ENCODE results near the gene MLC1. TPM values are rescaled to one million over a fixed set of nuclear protein-coding genes. Genes with fewer than 3 reads are reported as not detected.

Gene MLC1
- total RNA-seq, 1 donor from 2014 or later = 1.2 TPM

DNA sequence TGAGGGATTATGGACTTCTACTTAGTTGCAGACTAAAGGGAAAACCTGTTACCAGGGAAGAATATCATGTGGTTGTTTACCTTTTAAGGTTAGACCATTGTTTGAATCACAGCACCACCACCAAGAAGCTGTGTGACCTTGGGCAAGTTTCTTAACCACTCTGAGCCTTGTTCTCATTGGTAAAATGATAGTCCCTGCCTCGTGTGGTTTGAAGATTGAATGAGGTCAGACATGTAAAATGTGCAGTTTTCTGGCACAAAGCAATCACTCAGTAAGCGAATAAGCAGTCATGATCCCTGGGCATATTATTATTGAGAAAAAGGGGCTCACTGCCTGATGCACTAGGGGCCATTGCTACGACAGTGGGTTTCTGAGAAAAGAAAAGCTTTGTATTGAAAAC is 32.9 kb upstream of the MLC1 start:
- Mint-ChIP-seq H3K4me1 (ENCODE audit: unreplicated experiment) (peaks cover 22% of the 10 kb centered on the region), H3K27ac (ENCODE audit: unreplicated experiment) (no peak overlapping the region)
- no peak for TF ChIP-seq CTCF (IDR thresholded peaks at IDR 0.05; ENCODE audit: unreplicated experiment)

GRCh38 chr22:50117168-50117762 is 32.0 kb upstream of the MLC1 start:
- H3K4me1 Mint-ChIP-seq (ENCODE audit: unreplicated experiment) = peaks cover 29% of the 10 kb centered on the region
- H3K36me3 Mint-ChIP-seq (ENCODE audit: low read depth, unreplicated experiment) = no peaks in the 10 kb centered on the region
- no peak overlapping the region for H3K27ac Mint-ChIP-seq (ENCODE audit: unreplicated experiment)
- H3K27me3 Mint-ChIP-seq (ENCODE audit: unreplicated experiment) = no peaks in the 10 kb centered on the region
- TF ChIP-seq CTCF (IDR thresholded peaks at IDR 0.05; ENCODE audit: unreplicated experiment) = no peak
- DNase-seq (ENCODE audit: low spot score) = no peak
- H3K4me3 Mint-ChIP-seq (ENCODE audit: unreplicated experiment) = no peak overlapping the region
- H3K9me3 Mint-ChIP-seq (ENCODE audit: unreplicated experiment) = no peaks in the 10 kb centered on the region

More for the DNA sequence above, 32.9 kb upstream of the MLC1 start:
- Mint-ChIP-seq H3K4me3 (ENCODE audit: unreplicated experiment) (no peak overlapping the region), H3K9me3 (ENCODE audit: unreplicated experiment) (no peaks in the 10 kb centered on the region), H3K36me3 (ENCODE audit: low read depth, unreplicated experiment) (no peaks in the 10 kb centered on the region), H3K27me3 (ENCODE audit: unreplicated experiment) (no peaks in the 10 kb centered on the region)
- DNase-seq (ENCODE audit: low spot score) = no peak

DNA sequence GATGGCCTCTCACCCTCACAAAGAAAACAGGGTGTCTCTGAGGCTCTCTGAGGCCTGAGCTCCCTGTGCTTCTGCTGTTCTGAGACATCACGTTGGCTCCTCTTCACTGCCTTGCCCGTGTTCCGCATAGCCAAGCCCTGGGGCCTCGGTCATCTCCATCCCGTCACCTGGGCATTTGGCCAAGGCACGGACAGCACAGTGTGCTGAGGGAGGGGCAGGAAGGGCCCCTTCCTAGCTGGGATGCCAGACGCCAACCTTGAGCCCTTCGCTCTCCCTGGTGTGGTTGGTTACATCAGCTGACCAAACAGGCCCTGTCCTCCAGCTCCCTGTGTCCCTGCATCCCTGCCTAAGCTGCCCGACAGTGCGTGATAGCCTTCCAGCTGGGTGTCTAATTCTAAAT is 30.5 kb upstream of the MLC1 start:
- H3K9me3 Mint-ChIP-seq (ENCODE audit: unreplicated experiment) = no peaks in the 10 kb centered on the region
- peaks cover 35% of the 10 kb centered on the region for H3K4me1 Mint-ChIP-seq (ENCODE audit: unreplicated experiment)
- no peak overlapping the region for H3K4me3 Mint-ChIP-seq (ENCODE audit: unreplicated experiment)

GRCh38 chr22:50114221-50115021 is 29.2 kb upstream of the MLC1 start:
- H3K27me3 Mint-ChIP-seq (ENCODE audit: unreplicated experiment) = peaks cover 3% of the 10 kb centered on the region
- H3K9me3 Mint-ChIP-seq (ENCODE audit: unreplicated experiment) = no peaks in the 10 kb centered on the region
- no peak overlapping the region for H3K4me3 Mint-ChIP-seq (ENCODE audit: unreplicated experiment)
- no peak for DNase-seq (ENCODE audit: low spot score)
- H3K36me3 Mint-ChIP-seq (ENCODE audit: low read depth, unreplicated experiment) = no peaks in the 10 kb centered on the region
- no peak overlapping the region for H3K27ac Mint-ChIP-seq (ENCODE audit: unreplicated experiment)
- peaks cover 24% of the 10 kb centered on the region for H3K4me1 Mint-ChIP-seq (ENCODE audit: unreplicated experiment)
- TF ChIP-seq CTCF (IDR thresholded peaks at IDR 0.05; ENCODE audit: unreplicated experiment) = no peak

More for the DNA sequence above, 30.5 kb upstream of the MLC1 start:
- peaks cover 3% of the 10 kb centered on the region for H3K27me3 Mint-ChIP-seq (ENCODE audit: unreplicated experiment)
- no peaks in the 10 kb centered on the region for H3K36me3 Mint-ChIP-seq (ENCODE audit: low read depth, unreplicated experiment)
- TF ChIP-seq CTCF (IDR thresholded peaks at IDR 0.05; ENCODE audit: unreplicated experiment) = no peak
- no peak overlapping the region for H3K27ac Mint-ChIP-seq (ENCODE audit: unreplicated experiment)
- DNase-seq (ENCODE audit: low spot score) = no peak

Measured in endothelial cell (in vitro differentiated cells).